NCI-H1436 (cell line): ENCODE measurements around the gene DDO.
"Not testable (repeated sequence)": the region's sequence is repeated elsewhere in the genome, so short reads cannot be mapped to it uniquely, and the experiment has no call there.

Experiments used
- DNase-seq: peaks from one replicate; lab custom pipeline; 2025; lab: John Stamatoyannopoulos, UW

The DDO gene

DNA sequence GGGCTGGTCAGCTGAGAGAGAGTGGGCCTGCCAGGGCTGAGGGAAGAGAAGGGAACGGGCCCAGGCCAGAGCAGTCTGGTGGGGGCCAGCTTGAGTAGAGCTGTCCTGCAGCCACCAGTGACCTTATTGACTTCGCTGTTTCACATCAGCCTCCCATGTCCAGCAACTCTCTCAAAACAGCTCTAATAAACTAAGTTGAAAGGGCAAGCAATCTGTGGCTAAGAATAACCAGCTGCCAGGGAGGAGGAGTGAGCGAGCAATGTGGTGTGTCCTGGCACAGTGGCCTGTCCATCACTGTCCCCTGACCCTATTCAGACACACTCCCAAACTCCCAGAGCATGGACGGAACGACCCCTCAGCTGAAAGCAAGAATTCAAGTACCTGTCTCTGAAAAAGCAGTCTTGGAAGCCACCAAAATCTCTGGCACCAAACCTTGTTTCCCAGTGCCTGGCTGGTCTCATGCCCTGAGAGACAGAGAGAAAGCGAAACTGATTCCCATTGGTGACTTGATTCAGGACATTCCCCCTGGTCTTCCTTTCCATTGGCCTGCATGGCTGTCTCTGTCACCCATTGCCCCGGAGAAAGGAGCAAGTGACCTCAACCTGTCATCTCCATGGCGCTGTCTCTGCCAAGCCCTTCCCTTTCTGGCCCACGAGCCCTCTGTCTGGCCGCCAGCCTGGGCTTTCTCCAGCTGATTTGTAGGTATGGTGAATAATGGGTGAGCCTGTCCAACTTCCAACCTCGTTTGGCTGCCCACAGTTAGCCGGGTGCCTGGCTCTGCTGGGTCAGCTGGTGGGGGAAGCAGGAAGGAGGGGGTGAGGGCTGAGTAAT is at the start of gene DDO:
Gene DDO, minus strand, starts transcription at position 490 of the 831 bp plus-strand sequence. CDS start 2,113 bp downstream, outside the sequence.
- no peak for DNase-seq

DNA sequence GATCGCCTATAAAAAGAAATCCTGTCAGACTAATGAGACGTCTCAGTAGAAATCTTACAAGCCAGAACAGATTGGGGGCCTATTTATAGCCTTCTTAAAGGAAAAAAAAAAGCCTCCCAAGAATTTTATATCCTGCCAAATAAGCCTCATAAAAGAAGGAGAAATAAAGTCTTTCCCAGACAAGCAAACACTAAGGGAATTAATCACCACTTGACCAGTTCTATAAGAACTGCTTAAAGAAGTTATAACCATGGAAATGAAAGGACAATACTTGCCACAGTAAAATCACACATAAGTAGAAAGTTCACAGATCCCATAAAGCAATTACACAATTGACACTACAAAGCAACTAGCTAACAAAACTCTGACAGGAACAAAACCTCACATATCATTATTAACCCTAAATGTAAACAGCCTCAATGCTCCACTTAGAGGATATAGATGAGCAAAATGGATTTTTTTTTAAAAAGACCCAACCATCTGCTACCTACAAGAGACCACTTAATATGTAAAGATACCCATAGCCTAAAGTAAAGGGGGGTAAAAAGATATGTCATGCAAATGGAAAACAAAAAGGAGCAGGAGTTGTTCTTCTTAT is 47.6 kb upstream of the DDO start:
- no peak for DNase-seq

DNA sequence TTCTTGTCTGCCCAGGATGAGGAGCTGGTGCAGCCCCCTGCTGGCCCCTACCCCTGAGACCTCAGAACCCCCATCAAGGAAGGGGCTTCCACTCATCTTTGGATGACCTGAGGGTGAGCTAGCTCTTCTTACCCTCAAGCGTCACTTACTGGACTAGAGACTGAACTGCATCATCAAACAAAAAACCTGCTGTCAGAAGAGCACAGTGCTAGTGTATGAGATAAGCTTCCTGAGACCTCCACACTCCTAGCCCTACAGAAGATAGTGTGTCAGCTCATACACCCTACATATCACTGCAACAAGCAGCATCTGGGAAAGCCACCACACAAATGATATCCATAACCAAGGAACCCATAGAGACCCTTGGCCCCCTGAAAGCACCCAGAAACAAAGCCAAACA is 46.0 kb upstream of the DDO start:
- no peak for DNase-seq

GRCh38 chr6:110459137-110459536 is 43.8 kb upstream of the DDO start:
- no peak for DNase-seq

DNA sequence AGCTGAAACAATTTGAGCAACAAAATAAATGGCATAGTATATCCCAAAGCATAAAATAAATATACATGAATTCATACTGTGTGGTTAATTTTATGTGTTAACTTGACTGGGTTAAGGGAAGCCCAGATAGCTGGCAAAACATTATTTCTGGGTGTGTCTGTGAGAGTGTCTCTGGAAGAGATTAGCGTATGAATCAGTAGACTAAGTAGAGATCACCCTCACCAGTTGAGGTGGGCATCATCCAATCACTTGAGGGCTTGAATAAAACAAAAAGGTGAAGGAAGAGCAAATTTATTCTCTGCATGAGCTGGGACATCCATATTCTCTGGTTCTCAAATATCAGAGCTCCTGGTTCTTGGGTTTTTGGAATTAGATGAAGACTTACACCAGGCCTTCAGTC is 43.1 kb upstream of the DDO start:
- no peak for DNase-seq

GRCh38 chr6:110457567-110458175 is 42.3 kb upstream of the DDO start:
- not testable (repeated sequence) for DNase-seq

DNA sequence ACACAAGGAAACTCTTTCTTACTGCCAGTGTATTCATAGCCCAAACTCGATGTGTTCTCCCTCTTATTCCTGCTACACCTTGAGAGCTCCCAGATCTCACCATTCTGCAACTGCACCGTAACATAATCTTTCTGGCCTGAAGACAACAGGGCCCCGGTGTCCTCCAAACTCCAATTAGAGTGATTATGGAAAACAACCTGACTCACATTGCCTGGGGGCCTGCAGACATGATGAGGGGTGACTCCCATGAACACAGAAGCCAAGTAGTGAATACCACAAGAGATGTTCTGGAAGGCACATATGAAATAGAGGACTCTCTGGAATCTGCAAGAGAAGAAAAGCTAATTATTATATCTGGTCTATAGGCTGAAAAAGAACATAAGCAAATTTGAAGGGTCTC is 41.3 kb upstream of the DDO start:
- DNase-seq: no peak

GRCh38 chr6:110449541-110449895 is 34.1 kb upstream of the DDO start:
- no peak for DNase-seq

GRCh38 chr6:110448846-110449540 is 33.6 kb upstream of the DDO start:
- DNase-seq: no peak

DNA sequence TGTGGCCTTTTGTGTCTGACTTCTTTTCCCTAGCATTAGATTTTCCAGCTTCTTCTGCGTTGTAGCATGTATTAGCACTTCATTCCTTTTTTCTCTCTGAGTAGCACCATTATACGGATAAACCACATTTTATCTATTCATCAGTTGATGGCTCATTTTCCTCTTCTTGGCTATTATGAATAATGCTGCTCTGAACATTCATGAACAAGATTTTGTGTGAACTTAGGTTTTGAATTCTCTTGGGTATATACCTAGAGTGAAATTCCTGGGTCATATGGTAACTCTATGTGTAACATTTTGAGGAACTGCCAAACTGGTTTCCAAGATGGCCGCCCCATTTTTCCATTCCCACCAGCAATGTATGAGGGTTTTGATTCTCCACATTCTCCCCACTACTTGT is 32.4 kb upstream of the DDO start:
- DNase-seq: no peak

GRCh38 chr6:110446405-110446804 is 31.0 kb upstream of the DDO start:
- DNase-seq: no peak

GRCh38 chr6:110440026-110440425 is 24.7 kb upstream of the DDO start:
- no peak for DNase-seq

- DNase-seq: no peak
These were observed 24.0 kb upstream of the DDO start for GRCh38 chr6:110439356-110439755.

DNA sequence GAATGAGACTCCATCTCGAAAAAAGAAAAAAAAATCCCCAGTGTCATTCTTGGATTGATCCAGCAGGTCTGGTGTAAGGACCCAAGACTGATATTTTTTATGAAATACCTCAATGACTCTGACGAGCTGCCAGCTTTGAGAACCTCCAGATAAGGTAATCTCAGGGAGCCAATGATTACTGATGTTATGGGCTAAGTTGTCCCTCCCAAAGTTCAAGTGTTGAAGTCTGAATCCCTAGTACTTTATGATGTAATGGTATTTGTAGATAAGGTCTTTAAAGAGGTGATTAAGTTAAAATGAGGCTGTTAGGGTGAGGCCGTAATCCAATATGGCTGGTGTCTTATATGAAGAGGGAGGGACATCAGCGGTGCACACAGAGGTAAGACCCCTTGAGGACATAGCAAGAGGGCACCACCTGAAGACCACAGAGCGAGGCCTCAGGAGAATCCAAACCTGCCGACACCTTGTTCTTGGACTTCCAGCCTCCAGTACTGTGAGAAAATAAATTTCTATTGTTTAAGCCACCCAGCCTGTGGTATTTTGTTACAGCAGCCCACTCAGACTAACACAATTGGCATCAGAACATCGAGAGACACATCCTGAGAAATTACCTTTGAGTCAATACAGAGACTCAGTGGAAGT is 19.7 kb upstream of the DDO start:
- DNase-seq: no peak

GRCh38 chr6:110432285-110432900 is 17.0 kb upstream of the DDO start:
- no peak for DNase-seq

DNA sequence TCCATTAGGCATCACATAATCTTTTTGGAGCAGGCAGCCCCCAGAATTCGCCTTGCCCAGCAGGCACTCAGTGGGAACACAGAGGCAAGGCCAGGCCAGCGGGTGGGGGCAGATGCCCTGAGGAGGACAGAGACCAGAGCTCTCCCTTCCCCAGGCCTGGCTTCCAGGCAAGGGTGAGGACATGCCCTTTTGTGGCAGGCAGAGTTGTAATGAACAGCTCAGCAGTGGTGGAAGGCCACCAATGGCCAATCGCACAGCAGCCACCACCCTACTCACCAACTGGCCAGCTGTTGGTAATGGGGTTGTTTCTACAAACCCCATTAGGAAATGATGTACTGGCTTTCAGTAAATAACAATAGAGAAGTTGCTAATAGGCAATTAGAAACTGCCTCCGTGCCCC is 15.4 kb upstream of the DDO start:
- DNase-seq: no peak

DNA sequence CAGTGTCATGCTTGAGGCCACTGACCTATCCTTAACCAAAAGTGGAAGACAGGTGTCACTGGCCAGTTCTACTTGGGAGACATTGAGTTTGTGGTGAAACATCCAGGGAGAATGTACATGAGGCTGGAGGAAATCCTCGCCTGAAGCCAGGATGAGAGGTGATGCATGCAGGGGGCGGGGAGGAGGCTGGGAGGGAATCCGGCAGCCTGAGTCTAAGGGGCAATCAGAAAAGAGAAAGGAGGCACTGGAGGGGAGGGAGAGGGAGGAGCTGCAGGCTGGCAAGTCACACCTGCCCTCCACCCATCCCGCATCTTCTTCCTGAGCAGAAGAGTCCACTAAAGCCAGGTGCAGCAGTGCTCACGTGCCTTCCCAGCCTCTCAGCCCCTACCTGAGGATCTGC is 14.9 kb upstream of the DDO start:
- peak; percentile 43 for DNase-seq

DNA sequence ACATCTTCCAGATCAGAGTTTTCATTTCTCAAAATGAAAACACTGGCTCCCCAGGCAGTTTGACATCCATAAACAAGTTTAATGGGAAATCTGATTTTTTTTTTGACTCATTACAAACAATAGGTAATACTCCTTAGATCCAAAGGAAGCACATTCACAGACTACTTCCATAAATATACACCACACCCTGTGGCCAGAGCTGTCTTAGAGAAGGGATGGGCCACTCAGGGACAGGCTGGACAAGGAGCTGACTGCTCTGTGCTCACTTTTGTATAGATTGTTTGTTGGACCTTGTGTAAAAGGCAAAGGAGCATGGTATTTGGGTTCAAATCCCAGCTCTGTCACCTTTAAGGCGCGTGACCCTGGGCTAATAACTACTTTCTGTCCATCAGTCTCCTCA is 12.8 kb upstream of the DDO start:
- no peak for DNase-seq

- DNase-seq: no peak
These were observed 10.4 kb upstream of the DDO start for GRCh38 chr6:110425816-110426215.

- DNase-seq: no peak
These were observed 7.1 kb upstream of the DDO start for GRCh38 chr6:110422444-110422822.

DNA sequence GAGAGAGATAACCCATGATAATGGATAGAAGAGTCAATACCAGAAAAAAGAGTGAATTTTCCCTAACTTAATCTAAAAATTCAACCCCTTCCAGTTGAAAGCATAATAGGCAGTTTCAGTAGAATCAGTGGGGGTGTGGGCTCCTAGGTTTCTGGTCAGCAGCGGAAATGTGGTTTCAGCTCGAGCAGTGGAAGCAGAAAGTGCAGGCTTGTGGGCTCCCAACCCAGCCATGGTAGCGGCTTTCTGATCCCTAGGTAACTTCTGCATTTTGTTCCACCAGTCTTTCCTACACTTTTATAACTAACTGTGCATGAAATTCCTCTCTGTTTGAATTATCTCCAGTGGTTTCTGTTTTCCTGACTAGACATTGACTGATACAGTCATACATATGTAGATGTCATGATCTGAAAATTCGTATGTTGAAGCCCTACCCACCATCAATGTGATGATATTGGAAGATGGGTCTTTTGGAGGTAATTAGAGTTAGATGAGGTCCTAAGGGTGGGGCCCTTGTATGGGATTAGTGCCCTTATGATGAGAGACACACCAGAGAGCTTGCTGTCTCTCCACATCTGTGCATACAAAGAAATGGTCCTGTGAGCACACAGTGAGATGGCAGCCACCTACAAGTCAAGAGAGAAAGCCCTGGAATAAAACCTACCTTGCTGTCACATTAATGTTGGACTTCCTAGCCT is 6.5 kb upstream of the DDO start:
- DNase-seq: no peak
